Panc1 (cell line): ENCODE data around the gene STX19. TPM values are rescaled to one million over a fixed set of nuclear protein-coding genes. Genes with fewer than 3 reads are reported as not detected.

Source experiments
- ATAC-seq: fragments of 200-7000 bp; cut with Tn5 transposase; 2 replicates; pipeline ENCODE4 v1.9.1; 2020; ENCODE audit warnings: mild to moderate bottlenecking, moderate library complexity
- BruUV-seq: library from RNA; stranded (reverse); fragments of 400-500 nt; replicated peaks from 2 replicates; lab custom pipeline; 2021; lab: Mats Ljungman, UMichigan
- CTCF ChIA-PET: fragments of 300-600 bp; sonication (Branson Sonifier 250); formaldehyde crosslinking; loops from one replicate; lab custom pipeline; 2022; ENCODE audit warnings: antibody characterized with exemption; lab: Charles Lee
- POLR2A ChIA-PET: fragments of 300-600 bp; sonication (Branson Sonifier 250); formaldehyde crosslinking; loops from one replicate; lab custom pipeline; 2022; ENCODE audit warnings: antibody characterized with exemption; lab: Charles Lee
- DNase-seq: peaks from one replicate; pipeline ENCODE4 v3.0.0-alpha.2; 2010; ENCODE audit warnings: low read depth, low spot score
- H3K27ac ChIP-seq: 2 replicates; pipeline ENCODE4 v1.5.1; 2011; ENCODE audit warnings: mild to moderate bottlenecking, low read length, inconsistent platforms
- H3K27me3 ChIP-seq: fragments of 200-500 bp; sonication (Bioruptor generic); 2 replicates; pipeline ENCODE4 v1.6.0; 2014; ENCODE audit warnings: low read length, inconsistent platforms; ENCODE audit not compliant: control insufficient read depth, insufficient read depth
- H3K36me3 ChIP-seq: fragments of 200-500 bp; sonication (Bioruptor generic); 2 replicates; pipeline ENCODE4 v1.5.1; 2014; ENCODE audit warnings: inconsistent platforms, mild to moderate bottlenecking, low read length, moderate library complexity; ENCODE audit not compliant: control insufficient read depth, insufficient read depth
- H3K4me1 ChIP-seq: 2 replicates; pipeline ENCODE4 v1.5.1; 2011; ENCODE audit warnings: inconsistent platforms, mild to moderate bottlenecking, low read length, moderate library complexity; ENCODE audit not compliant: control insufficient read depth, insufficient read depth
- H3K4me3 ChIP-seq, 2 experiments: 2 replicates each; pipeline ENCODE4 v1.5.1; 2011 to 2012; ENCODE audit warnings: low read depth in 2 of 2, low read length in 2 of 2, mild to moderate bottlenecking in 2 of 2, inconsistent platforms in 1 of 2, moderate library complexity in 1 of 2
- H3K9me3 ChIP-seq: fragments of 200-500 bp; sonication (Bioruptor generic); 2 replicates; pipeline ENCODE4 v1.5.1; 2014; ENCODE audit warnings: low read depth, mild to moderate bottlenecking, inconsistent platforms, low read length, moderate library complexity; ENCODE audit not compliant: control insufficient read depth, insufficient read depth
- CTCF ChIP-seq: fragments of 450-650 bp; IDR thresholded peaks from 2 replicates; pipeline ENCODE4 v1.5.1; 2017; ENCODE audit warnings: mild to moderate bottlenecking
- POLR2AphosphoS5 ChIP-seq: IDR thresholded peaks from 2 replicates; pipeline ENCODE4 v1.6.1; 2012; ENCODE audit warnings: mild to moderate bottlenecking, low read depth, low read length, moderate library complexity
- REST ChIP-seq, 2 experiments: IDR thresholded peaks; 2 replicates each; pipeline ENCODE4 v1.6.1; 2011 to 2012; ENCODE audit warnings: low read depth in 2 of 2, control low read depth in 1 of 2, low read length in 1 of 2, mild to moderate bottlenecking in 1 of 2, moderate library complexity in 1 of 2; ENCODE audit not compliant: insufficient read depth in 1 of 2
- SIN3A ChIP-seq: IDR thresholded peaks from 2 replicates; pipeline ENCODE4 v1.6.1; 2012; ENCODE audit warnings: low read depth, mild to moderate bottlenecking, low read length, moderate library complexity, borderline replicate concordance; ENCODE audit not compliant: insufficient read depth
- TCF7L2 ChIP-seq: IDR thresholded peaks from 2 replicates; pipeline ENCODE4 v1.6.1; 2011; ENCODE audit warnings: mild to moderate bottlenecking, low read depth, low read length, inconsistent platforms
- in situ Hi-C: cut with HindIII; loops from 2 replicates; pipeline ENCODE4 v1.10.0; 2016; ENCODE audit warnings: low sequenced_read_pairs, low pct_unique_long_range_greater_than_20kb
- intact Hi-C: fragments of 100-400 bp; cut with micrococcal nuclease; formaldehyde crosslinking; loops from one replicate; pipeline ENCODE4 v1.10.0; 2022; ENCODE audit not compliant: unreplicated experiment
- total RNA-seq: library from RNA; stranded (reverse); gene quantifications from one replicate; pipeline ENCODE4 v1.2.1, GENCODE V29; 2021; ENCODE audit not compliant: unreplicated experiment

Gene STX19
- total RNA-seq, 1 experiment from 2014 or later, result not detected

GRCh38 chr3:93988283-93988682 lies 40.1 kb downstream of the STX19 start:
- POLR2A ChIA-PET, result no interaction called here
- CTCF ChIA-PET, result interaction anchor here (0.7 kb wide), 1 partner anchor 289 kb away, joined by 4 read pairs; no protein-coding TSS in a partner anchor
- H3K36me3 ChIP-seq, result no peaks in the 10 kb centered on the region
- H3K4me1 ChIP-seq, result no peaks in the 10 kb centered on the region
- no peaks in the 10 kb centered on the region for H3K9me3 ChIP-seq
- TF ChIP-seq TCF7L2, result no peak
- no peak for TF ChIP-seq POLR2AphosphoS5
- no peak for TF ChIP-seq CTCF
- TF ChIP-seq SIN3A, result no peak
- no peak for TF ChIP-seq REST (IDR thresholded peaks at IDR 0.05; ENCODE audit: insufficient read depth in 1 of 2, low read depth in 2 of 2, low read length in 1 of 2)
- no peaks in the 10 kb centered on the region for H3K27me3 ChIP-seq
- no peak for DNase-seq
- H3K4me3 ChIP-seq, result no peak overlapping the region
- no TSS peak for BruUV-seq
- H3K27ac ChIP-seq, result no peak overlapping the region
- intact Hi-C loops (no loop called here), in situ Hi-C loops (no loop called here)
- no peak for ATAC-seq

- H3K36me3 ChIP-seq, result no peaks in the 10 kb centered on the region; the same call in 1 of the 2 replicates
- BruUV-seq, result no TSS peak
- no peak overlapping the region for H3K4me3 ChIP-seq
- H3K27me3 ChIP-seq, result no peaks in the 10 kb centered on the region
- H3K9me3 ChIP-seq, result no peaks in the 10 kb centered on the region
- in situ Hi-C loops, result no loop called here
- no peak overlapping the region for H3K27ac ChIP-seq
- intact Hi-C loops, result no loop called here
- no peak for TF ChIP-seq CTCF
- no peak for TF ChIP-seq POLR2AphosphoS5
- no peak for TF ChIP-seq REST (IDR thresholded peaks at IDR 0.05; ENCODE audit: insufficient read depth in 1 of 2, low read depth in 2 of 2, low read length in 1 of 2)
- TF ChIP-seq SIN3A, result no peak
- no peak for TF ChIP-seq TCF7L2
- CTCF ChIA-PET, result no interaction called here
- ATAC-seq, result no peak
- DNase-seq, result no peak
- H3K4me1 ChIP-seq, result peaks cover 9% of the 10 kb centered on the region; the same call in 1 of the 2 replicates
- POLR2A ChIA-PET, result no interaction called here
Measured at GRCh38 chr3:93984618-93985017, 43.8 kb downstream of the STX19 start.
